NCI-H1930 (cell line): ENCODE measurements around the gene ATRN.

Experiments used
- DNase-seq, 2 experiments: peaks; one replicate each; lab custom pipeline; 2025; lab: John Stamatoyannopoulos, UW

ATRN gene

DNA sequence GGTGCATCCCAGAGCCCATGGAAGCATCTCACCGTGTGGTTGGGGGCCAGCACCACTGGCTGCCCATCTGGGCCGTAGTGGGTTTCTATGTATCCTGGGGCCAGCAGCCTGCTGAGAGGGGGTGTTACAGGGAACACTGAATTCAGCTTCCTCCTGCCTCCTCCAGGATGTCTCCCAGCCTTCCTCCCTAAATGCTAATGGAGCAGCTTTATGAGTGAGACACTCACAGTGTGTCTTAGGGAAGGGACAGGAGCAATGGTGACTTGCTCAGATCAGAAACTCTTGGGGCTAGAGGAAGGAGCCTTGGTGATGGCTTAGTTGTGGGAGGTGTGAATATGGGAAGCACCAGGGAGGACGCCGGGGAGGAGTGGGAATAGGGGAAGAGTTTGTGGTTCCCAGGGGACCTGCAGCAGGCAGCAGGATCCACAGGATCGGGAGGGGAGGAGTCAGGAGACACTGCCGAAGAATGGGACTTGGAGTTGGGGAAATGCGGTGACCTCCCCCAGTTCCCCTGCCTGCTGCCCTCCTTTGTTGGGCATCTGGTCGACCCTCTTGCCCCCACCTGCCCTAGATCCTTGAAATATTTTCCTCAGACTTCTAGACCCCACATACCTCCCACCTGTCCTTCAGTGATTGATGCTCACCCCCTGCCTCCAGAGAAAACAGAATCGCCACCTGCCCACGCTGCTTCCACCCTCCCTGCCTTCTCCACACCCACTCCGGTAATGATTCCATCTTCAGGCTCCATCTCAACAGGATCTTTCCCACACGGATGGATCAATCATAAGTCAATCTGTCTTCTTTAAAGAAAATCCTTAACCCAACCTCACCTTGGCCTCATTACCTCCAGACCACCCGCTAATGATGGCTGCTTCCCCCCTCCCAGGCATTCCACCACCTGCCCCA lies 204.4 kb downstream of the ATRN start:
- no peak for DNase-seq

DNA sequence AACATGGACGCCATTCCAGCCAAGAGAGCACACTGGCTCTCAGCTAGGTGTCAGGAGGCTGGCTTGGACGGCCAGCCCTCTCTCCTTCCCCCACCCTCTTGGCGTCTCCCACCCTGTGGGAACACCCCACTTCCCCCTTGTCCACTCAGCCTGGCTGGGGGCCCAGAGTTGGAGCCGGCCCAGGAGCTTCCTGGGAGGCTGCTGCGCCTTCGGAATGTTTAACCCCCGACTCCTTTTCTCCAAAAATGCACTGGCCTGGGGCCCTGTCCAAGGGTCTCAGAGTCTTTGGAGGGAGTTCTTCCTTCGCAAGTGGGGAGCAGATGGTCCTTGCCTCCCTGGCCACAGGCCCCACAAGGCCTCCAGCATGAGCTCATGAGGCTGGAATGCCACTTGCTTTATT lies 206.9 kb downstream of the ATRN start:
- no peak for DNase-seq

DNA sequence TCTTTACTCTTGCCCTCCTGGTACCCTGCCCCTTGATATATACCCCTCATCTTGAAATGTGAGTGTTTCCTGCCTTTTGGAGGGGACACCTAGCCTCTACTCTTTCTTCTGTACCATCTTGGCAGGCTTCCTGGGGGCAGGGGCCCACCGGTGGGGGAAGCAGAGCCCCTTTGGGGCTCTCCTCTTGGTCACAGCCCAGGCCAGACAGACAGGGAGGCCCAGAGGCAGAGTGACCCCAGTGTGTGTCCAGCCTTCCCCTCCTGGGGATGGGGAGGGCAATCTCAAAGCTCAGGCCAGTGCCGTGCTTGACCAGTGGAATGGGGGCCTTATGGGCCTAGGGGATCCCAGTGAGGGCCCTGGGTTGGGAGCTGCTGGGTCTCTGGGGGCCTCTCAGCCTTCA lies 207.4 kb downstream of the ATRN start:
- no peak for DNase-seq

DNA sequence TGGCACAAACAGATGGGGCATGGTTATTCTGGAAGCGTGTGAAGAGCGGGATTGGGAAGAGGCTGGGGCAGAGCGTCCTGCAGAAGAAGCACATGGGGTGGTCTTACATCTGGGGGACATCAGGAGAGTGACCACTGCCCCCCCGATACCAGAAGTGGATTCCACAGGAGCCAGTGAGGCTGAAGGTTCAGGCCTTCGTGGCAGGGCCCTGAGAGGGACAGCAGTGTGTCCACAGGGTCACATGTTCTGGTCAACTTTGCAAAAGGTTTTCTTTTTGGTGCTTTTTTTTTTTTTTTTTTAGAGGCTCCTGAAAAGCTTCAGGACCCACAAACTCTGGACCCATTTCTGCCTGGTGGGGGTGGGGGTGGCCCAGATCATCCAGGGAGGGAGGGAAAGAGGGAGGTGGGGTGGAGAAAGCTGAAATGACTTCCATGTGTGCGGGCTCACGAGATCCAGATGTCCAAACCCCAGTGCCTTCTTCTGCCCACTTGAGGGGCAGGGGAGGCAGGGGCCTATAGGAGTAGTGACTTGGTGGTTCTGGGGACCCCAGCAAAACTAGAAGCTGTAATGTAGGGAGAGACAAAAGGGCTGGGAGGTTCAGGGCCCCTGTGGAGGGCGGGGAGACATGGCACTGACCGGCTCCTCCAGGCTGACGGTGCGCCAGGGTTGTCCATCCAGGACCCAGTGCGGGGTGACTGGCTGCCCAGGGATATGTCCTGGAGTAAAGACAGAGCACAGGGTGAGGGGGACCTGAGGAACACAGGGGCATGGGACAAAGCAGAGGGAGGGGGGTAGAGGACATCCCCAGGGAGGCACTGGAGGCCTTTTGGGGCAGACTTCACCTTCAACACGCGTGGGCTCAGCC lies 208.3 kb downstream of the ATRN start:
- DNase-seq, result no peak

DNA sequence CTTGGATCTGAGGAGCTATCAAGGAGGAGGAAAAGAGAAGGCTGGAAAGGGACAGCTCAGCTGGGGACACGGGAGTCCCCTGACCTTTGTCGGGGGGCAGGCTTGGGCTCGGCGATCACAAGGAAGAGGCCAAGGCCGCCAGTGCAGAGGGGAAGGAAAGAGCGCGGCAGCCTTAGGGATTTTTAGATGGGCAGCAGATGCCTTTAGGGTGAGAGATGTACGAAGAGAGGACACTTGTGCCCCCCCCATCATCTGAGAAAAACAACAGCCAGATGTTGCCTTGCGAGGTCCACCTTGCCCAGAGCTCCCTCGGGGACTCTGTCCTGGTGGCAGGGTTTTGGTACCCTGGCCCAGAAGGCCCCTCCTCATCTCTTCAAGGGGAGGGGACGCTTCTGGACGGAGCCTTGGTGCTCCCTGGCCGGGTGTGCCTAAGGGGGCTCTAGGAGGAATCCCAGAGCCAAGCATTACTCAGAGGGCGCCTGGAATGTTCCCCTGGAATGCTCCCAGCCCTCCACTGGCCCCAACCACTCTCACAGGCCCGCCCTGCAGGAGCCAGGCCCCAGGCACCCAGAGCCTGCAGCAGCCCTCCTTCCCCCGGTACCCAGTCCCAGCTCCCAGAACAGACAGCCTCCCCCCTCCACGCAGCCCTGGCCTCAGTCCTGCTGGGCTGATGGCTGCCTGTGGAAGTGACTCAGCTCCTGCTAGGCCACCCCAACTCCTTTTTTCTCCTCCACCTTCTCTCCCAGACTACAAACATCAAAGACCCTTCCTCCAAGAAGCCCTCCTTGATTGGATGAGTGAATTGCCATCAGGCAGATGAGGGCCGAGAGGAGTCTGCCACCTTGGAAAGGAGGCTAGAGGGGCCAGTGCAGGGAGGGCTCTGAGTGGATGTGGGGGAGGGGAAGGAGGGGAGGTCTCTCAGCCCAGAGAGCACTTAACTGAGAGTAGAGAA lies 209.2 kb downstream of the ATRN start:
- no peak for DNase-seq

DNA sequence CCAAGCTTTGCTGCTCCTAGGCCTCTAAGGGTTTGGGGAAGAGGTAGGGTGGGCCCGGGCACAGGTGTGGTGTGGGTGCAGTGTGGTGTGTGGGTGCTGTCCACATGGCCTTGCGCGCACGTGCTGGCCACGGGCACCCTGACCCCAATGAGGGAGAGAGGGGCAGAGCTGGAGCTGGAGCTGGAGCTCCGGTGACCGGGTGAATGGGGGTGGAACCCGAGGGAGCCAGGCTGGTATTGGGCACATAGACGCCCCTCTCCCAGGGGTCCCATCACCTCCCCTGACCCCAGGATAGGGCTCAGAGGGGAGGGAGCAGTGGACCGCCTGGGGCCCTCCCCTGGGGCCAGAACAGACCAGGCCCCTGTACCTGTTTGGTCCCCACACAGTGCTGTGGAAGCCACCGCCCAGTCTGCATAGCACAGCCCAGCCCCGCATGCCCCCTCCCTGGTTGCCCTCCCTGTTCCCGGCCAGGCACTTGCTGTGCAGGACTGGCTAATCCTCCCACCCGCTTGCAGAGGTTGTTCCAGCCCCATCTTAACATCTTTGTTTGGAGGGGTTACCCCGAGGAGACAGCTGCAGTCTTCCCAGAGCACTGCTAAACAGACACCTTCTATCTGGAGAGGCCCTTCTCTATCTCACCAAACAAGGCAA lies 210.0 kb downstream of the ATRN start:
- DNase-seq, result no peak

DNA sequence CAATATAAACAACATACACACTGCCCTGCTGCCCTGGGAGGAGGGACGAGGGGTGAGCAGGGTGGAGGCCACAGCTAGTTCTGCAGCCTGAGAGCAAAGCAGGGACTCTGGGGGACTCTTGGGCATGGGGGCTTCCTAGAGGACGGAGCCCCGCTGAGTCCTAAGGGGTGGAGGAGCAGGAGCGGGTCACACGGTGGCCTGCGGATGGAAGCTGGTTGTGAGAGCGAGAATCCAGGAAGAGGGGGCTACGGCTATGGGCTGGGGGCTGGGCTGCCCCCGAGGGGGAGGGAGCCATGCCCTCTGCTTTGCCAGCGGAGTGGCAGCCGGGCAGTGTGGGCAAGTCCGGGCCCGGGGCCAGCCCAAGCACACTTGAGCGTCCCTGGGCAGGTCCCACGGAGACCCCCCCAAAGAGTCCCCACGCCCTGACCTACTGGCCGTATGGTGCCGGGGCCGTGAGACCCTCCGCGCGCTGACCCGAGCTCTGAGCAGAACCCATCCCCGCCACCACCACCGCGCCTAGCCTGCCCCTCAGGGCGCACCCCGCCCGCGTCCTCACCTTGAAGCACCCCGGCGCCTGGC lies 210.6 kb downstream of the ATRN start:
- no peak for DNase-seq

DNA sequence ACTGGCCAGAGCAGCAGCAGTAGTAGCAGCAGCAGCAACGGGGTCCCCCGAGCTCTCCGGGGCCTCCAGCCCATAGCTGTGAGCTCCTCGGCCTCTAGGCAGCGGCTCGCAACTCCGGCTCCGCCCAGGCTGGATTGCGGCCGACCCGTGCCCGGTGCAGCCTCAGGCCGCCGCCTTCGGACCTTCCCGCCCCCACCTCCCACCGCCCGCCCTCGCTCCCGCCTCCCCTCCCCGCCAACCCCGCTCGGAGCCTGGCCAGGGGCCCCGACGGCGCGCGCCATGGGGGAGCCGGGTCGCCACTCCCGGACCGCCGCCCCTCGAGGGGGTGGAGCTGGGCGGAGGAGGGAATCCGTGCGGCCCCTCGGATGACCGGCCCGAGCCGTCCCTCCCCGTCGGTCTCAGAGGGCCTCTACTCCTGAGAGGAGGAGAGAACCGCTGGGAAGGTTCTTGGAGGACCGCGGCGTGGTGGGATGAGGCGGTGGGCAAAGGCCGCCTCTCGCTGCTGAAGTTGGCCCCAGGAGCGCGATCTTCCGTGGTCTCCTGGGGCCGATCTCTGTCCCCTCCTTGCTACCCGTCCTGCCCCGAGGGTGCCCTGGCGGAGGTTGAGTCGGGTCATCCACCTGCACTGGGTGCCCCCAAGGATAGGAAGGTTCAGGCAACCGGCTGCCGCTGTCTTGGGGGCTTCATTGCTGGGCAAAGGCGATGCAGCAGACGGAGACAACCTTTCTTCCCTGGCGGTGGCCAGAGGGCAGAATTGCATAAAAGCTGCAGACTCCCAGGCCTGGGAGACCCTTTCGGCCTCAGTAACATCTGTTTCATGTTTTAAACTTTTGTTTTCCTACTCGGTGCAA lies 211.3 kb downstream of the ATRN start, which contains the start of gene ADAM33:
ADAM33 (minus strand) TSS at position 80 of the 851 bp plus-strand sequence; CDS start at position 74, 6 bp downstream.
- no peak for DNase-seq

DNA sequence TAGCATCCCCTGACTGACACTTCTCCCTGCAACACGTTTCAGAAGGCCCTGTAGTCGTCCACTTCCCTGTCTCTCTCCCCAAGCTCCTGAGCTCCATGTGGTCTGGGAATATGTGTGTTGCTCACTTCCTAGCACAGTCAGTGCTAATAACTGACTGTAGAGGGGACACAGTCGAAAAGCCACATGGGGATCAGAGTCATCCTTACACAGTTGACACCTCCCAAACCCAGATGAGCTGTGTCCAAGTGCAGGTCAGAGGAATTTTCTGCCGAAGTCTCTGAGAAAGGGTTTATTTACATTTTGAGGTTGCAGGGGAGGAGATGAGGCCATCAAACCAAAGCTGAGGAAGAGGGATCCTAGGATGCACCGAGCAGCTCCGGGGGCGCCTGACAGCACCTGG lies 214.5 kb downstream of the ATRN start:
- no peak for DNase-seq

DNA sequence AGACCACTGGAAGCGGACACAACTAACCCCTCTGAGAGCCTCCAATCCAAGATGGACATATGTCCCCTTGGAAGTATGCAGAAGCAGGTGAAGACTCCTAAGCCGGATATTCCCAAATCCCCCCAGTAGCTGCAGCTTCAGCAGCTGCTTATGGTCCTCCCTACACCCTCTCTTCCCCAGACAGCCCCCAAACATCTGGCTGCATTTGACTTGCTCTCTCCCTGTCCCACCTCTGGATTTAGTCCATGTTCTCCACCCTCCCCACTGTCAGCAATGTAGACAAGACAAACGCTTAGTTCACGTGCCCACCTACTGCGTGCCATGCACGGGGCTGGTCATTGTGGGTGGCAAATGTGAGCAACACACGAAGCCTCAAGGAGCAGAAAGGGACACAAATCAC lies 215.6 kb downstream of the ATRN start:
- no peak for DNase-seq

DNA sequence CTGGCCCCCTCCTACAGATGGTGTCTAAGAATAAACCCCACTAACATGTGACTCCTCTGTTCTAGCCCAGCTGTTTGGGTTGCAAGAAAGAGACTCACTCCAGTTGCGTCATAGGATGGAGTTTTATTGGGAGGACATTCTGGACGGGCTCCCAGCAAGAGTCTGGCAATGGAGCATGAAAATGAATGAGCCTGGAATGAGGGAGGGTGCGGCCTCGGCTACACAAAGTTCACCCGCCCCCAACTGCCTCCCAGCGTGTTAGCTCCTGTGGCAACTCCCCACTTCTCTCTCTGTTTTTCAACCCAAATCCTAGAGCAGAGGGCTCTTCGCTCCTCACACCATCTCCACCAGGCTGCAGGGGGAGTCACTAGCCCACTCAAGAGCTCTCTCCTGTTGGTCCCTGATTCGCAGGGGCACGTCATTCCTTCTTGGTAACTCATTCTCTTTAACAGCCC lies 216.1 kb downstream of the ATRN start:
- no peak for DNase-seq

DNA sequence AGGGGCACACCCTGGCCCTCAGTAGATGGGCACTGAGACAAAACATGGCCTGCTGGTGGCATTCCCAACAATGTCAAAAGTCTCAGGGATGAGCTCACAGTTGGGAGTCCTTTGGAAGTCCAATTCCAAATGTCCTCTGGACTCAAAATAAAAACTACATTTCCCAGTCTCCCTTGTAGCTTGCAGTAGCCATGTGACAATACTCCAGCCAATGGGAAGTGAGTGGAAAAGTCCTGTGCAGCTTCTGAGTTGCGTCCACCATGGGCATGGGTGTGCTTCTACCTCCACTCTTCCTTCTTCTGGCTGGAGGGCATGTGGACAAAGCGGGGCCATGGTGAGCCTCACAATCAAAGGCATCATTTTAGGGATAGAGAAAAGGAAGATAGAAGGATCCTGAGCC lies 216.8 kb downstream of the ATRN start:
- DNase-seq, result no peak

DNA sequence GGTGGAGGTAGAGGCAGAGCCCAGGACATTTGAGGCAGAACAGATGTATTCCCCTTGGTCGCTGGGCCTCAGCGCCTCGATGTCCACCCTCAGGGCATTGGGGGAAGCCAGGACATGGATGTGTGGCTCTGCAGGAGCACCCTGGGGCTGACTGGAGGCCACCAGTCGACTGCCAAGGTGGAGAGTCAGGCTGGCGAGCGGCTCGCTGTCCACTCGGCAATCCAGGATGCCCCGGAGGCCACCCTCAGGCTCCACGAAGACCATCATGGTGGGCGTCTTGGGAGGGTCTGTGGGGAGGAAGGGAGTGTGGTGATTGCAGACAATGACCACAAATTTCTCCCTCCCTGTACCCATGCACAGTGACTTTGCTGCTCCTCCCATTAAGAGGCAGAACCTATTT lies 219.2 kb downstream of the ATRN start:
- no peak for DNase-seq

DNA sequence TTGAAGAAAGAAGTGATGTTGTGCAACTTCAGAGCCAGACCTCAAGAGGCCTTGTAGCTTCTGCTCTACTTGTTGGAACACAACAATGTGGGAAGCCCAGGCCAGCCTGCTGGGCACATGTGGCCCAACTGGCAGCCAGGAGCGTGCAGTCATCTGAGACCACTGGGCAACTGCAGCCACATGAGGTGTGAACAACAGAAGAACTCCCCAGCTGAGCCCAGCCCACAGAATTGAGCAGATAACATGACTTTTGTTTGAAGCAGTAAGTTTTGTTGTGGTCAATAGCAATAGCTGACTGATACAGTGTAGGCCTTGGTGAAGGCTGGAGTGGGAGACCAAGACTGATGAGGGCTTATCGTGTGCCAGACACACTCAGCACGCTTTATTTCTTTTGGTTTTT lies 219.6 kb downstream of the ATRN start:
- DNase-seq, result no peak

DNA sequence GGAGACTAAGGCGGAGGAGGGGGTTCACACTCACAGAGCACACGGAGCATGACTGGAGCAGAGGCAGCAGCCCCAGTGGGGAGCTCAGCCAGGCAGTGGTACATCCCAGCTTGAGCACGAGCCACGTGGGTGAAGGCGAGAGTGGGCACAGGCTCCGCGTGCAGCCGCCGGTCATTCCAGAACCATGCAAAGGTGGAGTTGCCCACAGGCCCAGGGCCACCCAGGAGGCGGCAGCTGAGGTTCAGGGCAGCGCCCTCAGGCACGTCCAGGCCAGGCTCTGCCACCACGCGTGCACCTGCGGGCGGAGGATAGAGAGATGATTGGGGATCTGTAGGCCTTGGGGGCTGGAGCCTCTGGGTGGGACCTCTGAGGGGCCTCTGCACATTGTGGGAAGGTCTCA lies 220.5 kb downstream of the ATRN start:
- no peak for DNase-seq

DNA sequence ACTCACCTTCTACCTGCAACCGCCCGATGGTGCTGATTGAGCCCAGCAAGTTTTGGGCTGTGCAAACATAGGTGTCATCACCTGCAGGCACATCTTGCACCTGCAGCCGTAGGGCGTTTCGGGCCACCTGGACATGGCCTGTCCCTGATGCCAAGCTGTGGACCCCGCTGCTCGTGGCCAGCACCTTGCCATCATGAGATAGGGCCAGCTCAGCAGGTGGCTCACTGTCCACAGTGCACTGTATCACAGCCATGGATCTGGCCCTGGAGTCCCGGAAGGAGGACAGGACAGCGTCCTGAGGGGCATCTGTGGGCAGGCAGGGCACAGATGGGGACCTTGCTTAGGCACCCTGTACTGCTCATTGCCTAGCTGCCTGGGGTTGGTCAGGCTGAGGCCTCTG lies 221.1 kb downstream of the ATRN start:
- DNase-seq, result no peak

DNA sequence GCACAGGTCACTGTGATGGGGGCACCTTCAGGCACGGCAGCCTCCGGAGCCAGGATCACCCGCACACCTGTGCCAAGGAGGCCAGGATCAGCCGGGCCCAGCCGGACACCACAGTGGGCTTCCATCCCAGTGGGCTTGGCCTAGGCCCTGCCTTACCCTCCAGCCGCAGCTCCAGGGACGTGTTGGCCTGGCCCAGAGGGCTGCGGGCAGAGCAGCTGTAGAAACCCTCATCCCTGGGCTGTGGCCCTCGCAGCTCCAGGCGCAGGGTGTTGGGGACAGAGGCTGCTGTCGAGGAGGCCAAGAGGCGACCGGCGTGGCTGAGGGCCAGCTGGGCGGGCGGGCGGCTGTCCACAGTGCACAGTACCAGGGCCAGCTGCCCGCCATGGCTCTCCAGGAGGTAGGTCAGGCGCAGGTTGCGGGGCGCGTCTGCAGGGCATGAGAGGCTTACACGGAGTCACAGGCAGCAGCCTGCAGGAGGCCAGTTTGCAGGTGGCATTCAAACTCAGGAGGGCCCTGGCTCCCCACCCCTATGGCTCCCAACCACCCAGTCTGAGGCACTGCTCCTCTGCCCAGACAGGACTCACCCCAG lies 222.0 kb downstream of the ATRN start:
- DNase-seq, result no peak

DNA sequence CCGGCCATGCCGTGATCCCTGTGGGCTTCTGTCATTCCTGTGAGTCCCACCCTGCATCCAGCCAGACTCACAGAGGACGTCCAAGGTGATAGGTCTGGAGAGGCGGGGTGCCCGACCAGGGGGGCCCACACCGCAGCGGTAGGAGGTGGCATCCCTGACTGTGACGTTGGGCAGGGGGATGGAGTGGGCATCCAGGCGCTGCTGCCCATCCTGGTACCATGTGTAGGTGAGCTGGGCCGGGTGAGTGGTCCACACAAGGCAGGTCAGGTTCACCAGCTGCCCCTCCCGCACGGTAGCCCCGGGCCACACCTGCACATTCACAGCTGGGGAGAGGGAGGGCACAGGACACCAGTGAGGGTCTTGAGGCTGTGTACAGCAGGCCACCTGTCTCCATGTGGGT lies 222.6 kb downstream of the ATRN start:
- no peak for DNase-seq

DNA sequence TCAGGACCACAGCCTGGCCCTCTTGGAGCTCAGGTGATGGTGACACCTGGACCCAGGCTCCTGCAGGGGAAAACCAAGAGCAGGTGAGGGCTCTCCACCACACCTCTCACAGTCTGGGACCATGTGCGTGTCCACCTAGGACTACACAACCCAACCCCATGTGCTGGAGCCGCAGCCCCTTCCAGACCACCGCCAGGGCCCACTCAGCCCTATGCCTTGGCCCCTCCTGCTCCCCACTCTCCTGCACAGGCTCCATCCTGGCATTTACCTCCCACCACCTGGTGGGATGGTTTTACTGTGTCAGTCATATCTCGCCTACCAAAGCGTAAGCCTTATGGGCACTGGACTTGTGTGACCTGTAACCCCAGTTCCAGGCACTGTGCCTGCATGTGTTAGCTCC lies 224.0 kb downstream of the ATRN start:
- DNase-seq, result no peak

DNA sequence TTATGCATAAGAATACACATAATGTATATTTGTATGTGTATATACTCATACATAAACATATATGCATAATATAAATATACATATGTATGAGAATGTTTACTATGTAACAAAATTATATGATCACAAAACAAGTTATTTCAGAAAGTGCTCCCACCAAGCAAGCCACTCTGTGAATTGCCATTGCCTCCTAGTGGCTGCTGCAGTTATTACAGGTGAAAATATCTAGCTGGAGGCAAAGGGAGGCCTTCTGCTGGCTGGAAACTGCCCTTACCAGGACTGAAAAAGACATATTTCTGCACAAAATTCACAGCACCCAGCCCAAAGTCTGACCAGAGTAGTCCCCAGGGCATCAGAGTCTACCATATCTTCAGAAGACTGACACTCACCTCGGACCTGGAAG lies 225.4 kb downstream of the ATRN start:
- DNase-seq, result no peak
